ENCODE results near the gene TEX14.

DNA sequence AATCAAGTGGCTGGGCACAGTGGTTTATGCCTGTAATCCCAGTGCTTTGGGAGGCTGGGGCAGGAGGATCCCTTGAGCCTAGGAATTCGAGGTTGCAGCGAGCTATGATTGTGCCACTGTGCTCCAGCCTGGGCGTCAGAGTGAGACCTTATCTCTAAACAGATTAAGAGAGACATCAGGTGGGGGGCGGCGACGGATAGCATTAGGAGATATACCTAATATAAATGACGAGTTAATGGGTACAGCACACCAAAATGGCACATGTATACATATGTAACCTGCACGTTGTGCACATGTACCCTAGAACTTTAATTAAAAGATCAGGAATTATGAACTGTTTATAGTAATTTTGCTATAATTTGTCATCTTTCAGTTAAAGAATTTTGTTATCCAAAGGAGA is 10.9 kb upstream of the TEX14 start:
- TF ChIP-seq REST (IDR thresholded peaks at IDR 0.05; ENCODE audit: low read depth, low read length) (no peak), USF2 (IDR thresholded peaks at IDR 0.05; ENCODE audit: borderline replicate concordance, low read depth, low read length) (no peak), JUND (IDR thresholded peaks at IDR 0.05) (no peak), MAX (IDR thresholded peaks at IDR 0.05; ENCODE audit: low read depth) (no peak), GABPA (IDR thresholded peaks at IDR 0.05; ENCODE audit: low read depth) (no peak), POLR2AphosphoS5 (IDR thresholded peaks at IDR 0.05; ENCODE audit: low read depth, low read length) (no peak), ZBTB33 (IDR thresholded peaks at IDR 0.05; ENCODE audit: borderline replicate concordance, low read depth) (no peak), EP300 (IDR thresholded peaks at IDR 0.05; ENCODE audit: borderline replicate concordance in 1 of 2, low read depth in 1 of 2, low read length in 1 of 2) (no peak), TAF1 (IDR thresholded peaks at IDR 0.05; ENCODE audit: borderline replicate concordance, low read depth, low read length) (no peak), CHD2 (IDR thresholded peaks at IDR 0.05; ENCODE audit: low read length, partially characterized antibody) (no peak), RAD21 (IDR thresholded peaks at IDR 0.05; ENCODE audit: low read length) (no peak)
- TF ChIP-seq, protein P1, sequence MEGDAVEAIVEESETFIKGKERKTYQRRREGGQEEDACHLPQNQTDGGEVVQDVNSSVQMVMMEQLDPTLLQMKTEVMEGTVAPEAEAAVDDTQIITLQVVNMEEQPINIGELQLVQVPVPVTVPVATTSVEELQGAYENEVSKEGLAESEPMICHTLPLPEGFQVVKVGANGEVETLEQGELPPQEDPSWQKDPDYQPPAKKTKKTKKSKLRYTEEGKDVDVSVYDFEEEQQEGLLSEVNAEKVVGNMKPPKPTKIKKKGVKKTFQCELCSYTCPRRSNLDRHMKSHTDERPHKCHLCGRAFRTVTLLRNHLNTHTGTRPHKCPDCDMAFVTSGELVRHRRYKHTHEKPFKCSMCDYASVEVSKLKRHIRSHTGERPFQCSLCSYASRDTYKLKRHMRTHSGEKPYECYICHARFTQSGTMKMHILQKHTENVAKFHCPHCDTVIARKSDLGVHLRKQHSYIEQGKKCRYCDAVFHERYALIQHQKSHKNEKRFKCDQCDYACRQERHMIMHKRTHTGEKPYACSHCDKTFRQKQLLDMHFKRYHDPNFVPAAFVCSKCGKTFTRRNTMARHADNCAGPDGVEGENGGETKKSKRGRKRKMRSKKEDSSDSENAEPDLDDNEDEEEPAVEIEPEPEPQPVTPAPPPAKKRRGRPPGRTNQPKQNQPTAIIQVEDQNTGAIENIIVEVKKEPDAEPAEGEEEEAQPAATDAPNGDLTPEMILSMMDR (IDR thresholded peaks at IDR 0.05), result no peak

All from SK-N-SH (cell line).